AG09319 (cell line): ENCODE results near the gene HACD1.

Source experiments
- DNase-seq: peaks from one replicate; pipeline ENCODE4 v3.0.0-alpha.2; 2010; ENCODE audit warnings: low read depth; ENCODE audit errors: extremely low read depth
- CTCF ChIP-seq: IDR thresholded peaks from 2 replicates; pipeline ENCODE4 v1.5.1; 2011; ENCODE audit warnings: low read depth, mild to moderate bottlenecking, inconsistent platforms, low read length, moderate library complexity

Gene HACD1

DNA sequence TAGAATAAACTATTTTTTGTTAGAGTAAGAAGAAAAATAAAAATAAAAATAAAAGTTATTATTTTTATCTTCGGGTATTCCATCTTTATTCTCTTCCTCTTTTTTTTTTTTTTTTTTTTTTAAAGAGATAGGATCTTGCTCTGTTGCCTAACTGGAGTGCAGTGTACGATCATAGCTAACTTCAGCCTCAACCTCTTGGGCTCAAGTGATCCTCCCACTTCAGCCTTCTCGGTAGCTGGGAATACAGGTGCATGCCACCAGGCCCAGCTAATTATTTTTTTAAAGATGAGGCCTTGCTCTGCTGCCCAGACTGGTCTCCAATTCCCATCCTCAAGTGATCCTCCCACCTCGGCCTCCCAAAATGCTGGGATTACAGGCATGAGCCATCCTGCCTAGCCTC, 42.2 kb upstream of the HACD1 start:
- DNase-seq: no peak
- TF ChIP-seq CTCF: no peak

DNA sequence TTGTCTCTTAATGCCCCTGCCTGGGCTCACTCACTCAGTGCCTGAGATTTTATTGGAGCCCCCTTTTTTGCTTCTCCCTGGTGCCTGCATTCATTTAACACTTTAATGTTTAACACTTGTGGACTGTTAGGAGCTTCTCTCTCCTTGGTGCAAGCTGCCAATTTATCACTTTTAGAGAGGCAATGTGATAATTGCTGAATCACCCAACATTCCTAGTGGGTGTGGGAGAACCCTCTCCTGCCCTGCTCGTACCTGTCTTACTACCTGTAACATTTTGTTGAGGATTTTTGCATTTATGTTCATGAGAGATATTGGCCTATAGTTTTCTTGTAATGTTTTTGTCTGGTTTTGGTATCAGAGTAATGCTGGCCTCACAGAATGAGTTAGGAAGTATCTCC, 39.9 kb upstream of the HACD1 start:
- no peak for DNase-seq
- TF ChIP-seq CTCF: no peak

DNA sequence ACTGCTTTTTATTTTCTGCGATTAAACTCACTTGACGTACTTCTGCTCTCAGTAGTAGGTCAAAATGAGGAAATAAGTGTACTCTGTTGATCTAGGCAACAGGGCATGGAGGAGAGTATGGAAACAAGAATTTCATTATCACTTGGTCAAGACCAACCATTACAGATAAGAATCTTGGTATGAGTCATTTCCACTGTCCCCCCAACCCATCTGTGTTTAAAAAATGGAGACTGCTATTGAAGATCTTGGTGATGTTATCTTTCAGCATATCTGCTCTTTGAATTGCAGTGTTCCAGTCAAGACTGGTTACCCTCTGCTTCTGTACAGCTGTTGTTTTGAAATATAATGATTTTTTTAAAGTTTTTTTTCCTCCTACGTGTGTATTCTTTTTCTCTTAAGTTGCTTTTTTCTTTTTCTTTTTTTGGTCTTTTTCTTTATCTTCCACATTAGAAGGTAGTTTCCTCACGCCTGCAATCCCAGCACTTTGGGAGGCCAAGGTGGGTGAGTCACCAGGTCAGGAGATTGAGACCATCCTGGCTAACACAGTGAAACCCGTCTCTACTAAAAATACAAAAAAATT, 38.5 kb upstream of the HACD1 start:
- no peak for DNase-seq
- TF ChIP-seq CTCF: no peak

DNA sequence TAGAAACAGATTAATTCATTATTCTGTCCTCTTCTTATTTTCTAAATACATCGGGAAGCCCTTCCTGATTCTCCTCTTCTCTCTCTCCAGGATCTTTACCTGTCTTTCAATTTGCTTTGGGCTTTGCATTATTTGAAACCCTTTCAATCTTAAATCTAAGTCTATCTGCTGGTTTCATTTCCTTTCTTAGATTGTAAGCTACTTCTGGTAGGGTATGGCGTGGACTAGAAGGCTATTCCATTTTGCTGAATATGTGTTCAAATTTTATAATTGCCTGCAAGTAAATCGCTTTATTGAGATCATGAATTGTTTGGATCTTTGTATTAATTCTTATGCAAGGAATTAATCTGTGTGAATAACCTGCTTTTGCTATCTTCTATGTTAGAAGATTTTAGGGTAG, 37.8 kb upstream of the HACD1 start:
- no peak for TF ChIP-seq CTCF
- no peak for DNase-seq

DNA sequence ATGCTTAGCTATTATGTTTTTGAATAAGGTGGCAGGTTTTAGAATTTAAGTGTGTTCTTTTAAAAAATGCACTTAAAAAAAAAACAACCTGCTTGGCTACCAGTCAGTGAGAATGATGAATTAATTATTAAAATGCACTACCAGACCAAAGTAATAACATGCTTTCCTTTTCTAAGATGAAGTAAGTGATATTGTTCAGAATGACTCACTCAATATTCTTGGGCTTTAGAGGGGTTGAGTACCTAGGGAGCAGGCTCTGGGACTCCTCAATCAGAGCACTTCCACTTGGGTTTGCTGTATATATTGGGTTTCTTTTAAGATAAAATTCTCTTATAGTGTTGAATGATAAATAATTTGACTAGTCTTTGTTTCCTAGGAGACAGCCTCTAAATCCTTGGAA, 35.4 kb upstream of the HACD1 start:
- no peak for TF ChIP-seq CTCF
- DNase-seq: no peak

DNA sequence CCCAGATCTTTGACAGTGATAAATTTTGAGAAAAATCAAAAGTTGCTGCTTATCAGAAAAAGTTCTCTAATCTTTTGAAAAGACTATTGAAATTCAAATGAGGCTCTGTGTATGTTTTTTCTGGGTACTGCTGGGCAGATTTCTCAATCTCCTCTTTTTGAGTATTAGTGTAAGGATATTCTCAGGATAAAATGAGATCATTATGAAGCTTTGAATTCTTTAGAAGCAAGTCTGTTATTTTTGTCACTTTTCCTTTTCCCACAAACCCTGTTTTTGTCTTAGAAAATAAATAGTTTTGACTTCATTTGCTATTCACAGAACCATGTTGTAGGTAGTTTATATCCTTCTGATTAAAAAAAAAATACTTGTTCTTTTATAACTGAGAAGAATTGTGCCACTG, 34.7 kb upstream of the HACD1 start:
- TF ChIP-seq CTCF: no peak
- no peak for DNase-seq

- no peak for TF ChIP-seq CTCF
- DNase-seq: no peak
Observed at GRCh38 chr10:17650416-17650815, 33.2 kb upstream of the HACD1 start.
